ENCODE measurements around the gene MUC13. TPM values are rescaled to one million over a fixed set of nuclear protein-coding genes. Genes with fewer than 3 reads are reported as not detected.
A peak's percentile ranks its signal among the peaks of the same experiment; 100 is the strongest.

Gene MUC13
- polyA plus RNA-seq, 2 of the 4 experiments (the other 2 are of a cell fraction) = 5.5 to 8.8 TPM

- DNase-seq (ENCODE audit: low read depth in 1 of 2, low spot score in 1 of 2) = no peak
- 94% methylated on average over 2 of the region's 2 CpGs for WGBS (ENCODE audit: missing lambda C conversion rate)
- Histone ChIP-seq H3K4me3 (no peak overlapping the region), H3K9me3 (peaks cover 8% of the 10 kb centered on the region; the same call in 2 of the 3 replicates), H3K4me1 (peaks cover 69% of the 10 kb centered on the region), H3K27ac (peak overlapping the region; percentile 11 to 88; a peak in 4 of 6 replicates), H3K4me2 (no peak overlapping the region)
- FAIRE-seq = no peak
- no peak for ATAC-seq
- TF ChIP-seq FOSL2 (IDR thresholded peaks at IDR 0.05) = no peak
- TF ChIP-seq FOSL2 (CRISPR knock-in tag; IDR thresholded peaks at IDR 0.05) = no peak
- TF ChIP-seq, protein P1, sequence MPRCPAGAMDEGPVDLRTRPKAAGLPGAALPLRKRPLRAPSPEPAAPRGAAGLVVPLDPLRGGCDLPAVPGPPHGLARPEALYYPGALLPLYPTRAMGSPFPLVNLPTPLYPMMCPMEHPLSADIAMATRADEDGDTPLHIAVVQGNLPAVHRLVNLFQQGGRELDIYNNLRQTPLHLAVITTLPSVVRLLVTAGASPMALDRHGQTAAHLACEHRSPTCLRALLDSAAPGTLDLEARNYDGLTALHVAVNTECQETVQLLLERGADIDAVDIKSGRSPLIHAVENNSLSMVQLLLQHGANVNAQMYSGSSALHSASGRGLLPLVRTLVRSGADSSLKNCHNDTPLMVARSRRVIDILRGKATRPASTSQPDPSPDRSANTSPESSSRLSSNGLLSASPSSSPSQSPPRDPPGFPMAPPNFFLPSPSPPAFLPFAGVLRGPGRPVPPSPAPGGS (IDR thresholded peaks at IDR 0.05) = no peak
- no peak for TF ChIP-seq HEYL (CRISPR knock-in tag; IDR thresholded peaks at IDR 0.05)
- TF ChIP-seq, protein P2, sequence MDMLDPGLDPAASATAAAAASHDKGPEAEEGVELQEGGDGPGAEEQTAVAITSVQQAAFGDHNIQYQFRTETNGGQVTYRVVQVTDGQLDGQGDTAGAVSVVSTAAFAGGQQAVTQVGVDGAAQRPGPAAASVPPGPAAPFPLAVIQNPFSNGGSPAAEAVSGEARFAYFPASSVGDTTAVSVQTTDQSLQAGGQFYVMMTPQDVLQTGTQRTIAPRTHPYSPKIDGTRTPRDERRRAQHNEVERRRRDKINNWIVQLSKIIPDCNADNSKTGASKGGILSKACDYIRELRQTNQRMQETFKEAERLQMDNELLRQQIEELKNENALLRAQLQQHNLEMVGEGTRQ (IDR thresholded peaks at IDR 0.05) = no peak
- no peak for TF ChIP-seq FOSB (CRISPR knock-in tag; IDR thresholded peaks at IDR 0.05)
- TF ChIP-seq KDM5A (IDR thresholded peaks at IDR 0.05) = no peak
- CTCF ChIA-PET = interaction anchor here (0.6 to 1.6 kb wide), 7 partner anchors 16 to 96 kb away, joined by 3 to 6 read pairs (median 4); no protein-coding TSS in a partner anchor
- POLR2A ChIA-PET = interaction anchor here (0.6 to 1.2 kb wide), 2 partner anchors 28 to 95 kb away, joined by 3 read pairs; no protein-coding TSS in a partner anchor
These were observed 77.9 kb downstream of the MUC13 start for GRCh38 chr3:124856677-124857076.

Other genes with a start within 250 kb of the MUC13 start
- gene UMPS, start 204.3 kb downstream of the MUC13 start, polyA plus RNA-seq (2011; rRNA removed) = 54.2 and 64.4 TPM in 2 replicates
- gene UMPS, start 204.3 kb downstream of the MUC13 start, polyA plus RNA-seq (2017; fragmentation: RNase III; extraction: RNeasy Plus Mini Kit Qiagen cat#74134 plus additional on column Dnase treatment) = 53.0 to 61.8 TPM (median 53.1 TPM) in 3 replicates
- 260 and 476 TPM in 2 replicates for gene ITGB5, start 47.4 kb downstream of the MUC13 start, polyA plus RNA-seq (2011; rRNA removed)
- 174 to 209 TPM (median 201 TPM) in 3 replicates for gene ITGB5, start 47.4 kb downstream of the MUC13 start, polyA plus RNA-seq (2017; fragmentation: RNase III; extraction: RNeasy Plus Mini Kit Qiagen cat#74134 plus additional on column Dnase treatment)
- gene HEG1, start 121.2 kb upstream of the MUC13 start, polyA plus RNA-seq (2011; rRNA removed) = 5.4 and 7.9 TPM in 2 replicates
- 5.6 to 6.6 TPM (median 5.9 TPM) in 3 replicates for gene HEG1, start 121.2 kb upstream of the MUC13 start, polyA plus RNA-seq (2017; fragmentation: RNase III; extraction: RNeasy Plus Mini Kit Qiagen cat#74134 plus additional on column Dnase treatment)